Measurements from ENCODE around the gene HS3ST5.
"Not testable (repeated sequence)": the region's sequence is repeated elsewhere in the genome, so short reads cannot be mapped to it uniquely, and the experiment has no call there.

The HS3ST5 gene

GRCh38 chr6:114280239-114280982, 62.4 kb downstream of the HS3ST5 start:
- in situ Hi-C loops (cut with HindIII; ENCODE audit: low sequenced_read_pairs) = loop anchor here (5.0 kb wide), 2 partner anchors 42 to 68 kb away; no protein-coding TSS in a partner anchor

DNA sequence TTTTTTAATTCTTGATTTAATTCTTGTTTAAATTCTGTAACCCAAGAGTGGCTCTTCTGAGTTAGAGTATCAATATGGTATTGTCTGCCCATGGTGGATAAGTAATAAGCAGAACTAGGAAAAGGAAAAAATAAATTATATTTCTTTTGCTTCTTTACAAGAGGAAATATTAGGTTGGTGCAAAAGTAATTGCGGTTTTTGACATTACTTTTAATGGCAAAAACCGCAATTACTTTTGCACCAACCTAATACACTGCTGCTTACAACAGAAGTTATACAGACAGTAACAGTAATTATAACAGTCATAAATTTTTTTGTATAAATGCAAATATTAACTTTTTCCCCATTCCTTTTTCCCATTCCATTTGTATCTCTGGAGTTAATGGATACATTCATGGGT, 65.6 kb downstream of the HS3ST5 start:
- in situ Hi-C loops (cut with HindIII; ENCODE audit: low sequenced_read_pairs) = no loop called here

GRCh38 chr6:114276783-114277182, 66.0 kb downstream of the HS3ST5 start:
- in situ Hi-C loops (cut with HindIII; ENCODE audit: low sequenced_read_pairs) = no loop called here

- in situ Hi-C loops (cut with HindIII; ENCODE audit: low sequenced_read_pairs) = no loop called here
These were observed 68.0 kb downstream of the HS3ST5 start for GRCh38 chr6:114274836-114275235.

DNA sequence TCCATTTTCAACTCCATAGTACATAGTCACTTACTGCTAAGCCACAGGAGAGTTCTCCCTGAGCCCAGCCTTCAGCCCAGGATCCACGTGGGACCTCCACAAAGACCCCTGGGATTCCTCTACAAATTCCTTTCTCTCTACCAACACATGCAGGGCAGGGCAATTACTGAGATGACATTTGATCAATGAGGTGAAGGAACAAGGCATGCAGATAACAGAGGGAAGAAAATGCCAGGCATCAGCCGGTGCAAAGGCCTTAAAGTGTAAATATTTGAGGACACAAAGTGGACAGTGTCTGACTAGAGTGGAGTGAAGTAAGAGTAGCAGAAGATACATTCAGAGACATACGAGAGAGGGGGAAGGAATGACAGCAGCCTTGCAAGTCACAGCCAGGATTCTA, 70.2 kb downstream of the HS3ST5 start:
- in situ Hi-C loops (cut with HindIII; ENCODE audit: low sequenced_read_pairs) = no loop called here

DNA sequence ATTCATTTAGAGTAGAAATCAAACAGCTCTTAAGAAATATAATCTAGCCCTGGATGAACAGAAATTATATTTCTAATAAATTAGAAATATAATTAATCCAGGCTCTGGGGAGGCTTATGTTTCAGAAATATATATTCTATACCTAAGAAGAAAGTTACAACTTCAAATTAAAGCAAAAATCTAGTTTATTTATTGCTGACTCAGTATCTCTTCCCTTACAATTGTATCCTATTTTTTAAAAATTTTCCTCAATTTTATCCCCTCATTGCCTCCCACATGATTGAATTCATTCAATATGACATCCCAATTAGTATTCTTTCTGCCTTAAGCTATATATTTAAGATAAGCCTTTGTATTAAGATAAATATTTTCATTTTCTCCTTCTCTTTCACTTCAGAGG, 71.4 kb downstream of the HS3ST5 start:
- in situ Hi-C loops (cut with HindIII; ENCODE audit: low sequenced_read_pairs) = no loop called here

GRCh38 chr6:114267897-114268296, 74.9 kb downstream of the HS3ST5 start:
- in situ Hi-C loops (cut with HindIII; ENCODE audit: low sequenced_read_pairs) = no loop called here

- in situ Hi-C loops (cut with HindIII; ENCODE audit: low sequenced_read_pairs) = no loop called here
These were observed 82.0 kb downstream of the HS3ST5 start for GRCh38 chr6:114260810-114261209.

DNA sequence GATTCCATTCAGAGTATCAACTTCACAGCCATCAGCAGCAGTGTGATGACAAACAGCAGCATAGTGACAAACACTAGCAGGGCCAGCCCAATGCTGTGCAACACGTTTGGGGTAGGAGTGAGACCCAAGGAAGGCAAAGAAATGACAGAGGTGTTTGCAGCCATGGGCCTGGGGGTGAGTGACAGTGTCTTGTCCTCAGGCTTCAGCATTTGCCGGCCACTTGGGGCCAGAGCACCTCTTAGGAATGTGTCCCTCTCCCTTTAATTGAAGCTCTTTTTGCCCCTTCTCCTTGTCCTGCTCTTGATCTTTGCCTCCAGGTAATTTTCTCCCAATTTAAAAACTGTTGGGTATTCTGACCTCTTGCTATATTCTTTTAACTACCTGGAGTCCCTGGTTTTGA, 84.4 kb downstream of the HS3ST5 start:
- in situ Hi-C loops (cut with HindIII; ENCODE audit: low sequenced_read_pairs) = no loop called here

DNA sequence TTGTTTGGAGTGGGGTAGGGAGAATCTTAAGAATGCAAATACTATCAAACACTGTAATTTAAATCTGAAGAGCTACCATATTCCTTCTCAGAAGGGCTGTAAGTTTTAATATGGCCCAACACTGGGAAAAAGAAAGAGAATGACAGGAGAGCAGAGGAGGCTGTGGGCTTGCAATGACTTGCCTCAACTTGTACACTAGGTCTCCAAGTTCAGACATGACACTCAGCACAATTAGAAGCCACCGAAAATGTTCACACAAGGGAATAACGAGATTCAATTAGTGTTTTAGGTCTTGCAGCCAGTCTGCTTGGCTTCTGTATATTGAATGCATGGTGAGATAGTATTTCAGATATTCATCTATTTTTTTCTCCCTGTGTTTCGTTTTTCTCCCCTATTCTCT, 89.4 kb downstream of the HS3ST5 start:
- in situ Hi-C loops (cut with HindIII; ENCODE audit: low sequenced_read_pairs) = no loop called here

- in situ Hi-C loops (cut with HindIII; ENCODE audit: low sequenced_read_pairs) = no loop called here
These were observed 93.3 kb downstream of the HS3ST5 start for GRCh38 chr6:114249522-114249921.

- in situ Hi-C loops (cut with HindIII; ENCODE audit: low sequenced_read_pairs) = no loop called here
These were observed 95.7 kb downstream of the HS3ST5 start for GRCh38 chr6:114247101-114247500.

DNA sequence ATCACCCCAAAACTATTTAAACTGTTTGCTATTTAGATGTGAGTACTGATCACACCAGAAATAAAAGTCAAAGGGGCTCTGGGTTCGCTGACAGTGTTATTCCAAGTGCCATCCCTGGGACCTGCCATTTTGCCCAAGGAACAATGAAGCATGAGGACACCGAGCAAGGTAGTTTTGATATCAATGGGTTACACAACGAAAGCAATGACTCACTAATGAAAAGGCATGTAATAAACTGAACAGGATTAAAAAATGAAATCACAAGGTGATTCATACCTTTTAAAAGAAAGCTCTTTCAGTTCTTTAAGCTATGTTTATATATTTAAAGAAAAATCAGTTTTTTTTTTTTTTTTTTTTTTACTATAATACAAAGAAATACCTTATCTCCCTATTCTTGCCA, 102.0 kb downstream of the HS3ST5 start:
- in situ Hi-C loops (cut with HindIII; ENCODE audit: low sequenced_read_pairs) = no loop called here

- in situ Hi-C loops (cut with HindIII; ENCODE audit: low sequenced_read_pairs) = no loop called here
These were observed 114.1 kb downstream of the HS3ST5 start for GRCh38 chr6:114228675-114229074.

DNA sequence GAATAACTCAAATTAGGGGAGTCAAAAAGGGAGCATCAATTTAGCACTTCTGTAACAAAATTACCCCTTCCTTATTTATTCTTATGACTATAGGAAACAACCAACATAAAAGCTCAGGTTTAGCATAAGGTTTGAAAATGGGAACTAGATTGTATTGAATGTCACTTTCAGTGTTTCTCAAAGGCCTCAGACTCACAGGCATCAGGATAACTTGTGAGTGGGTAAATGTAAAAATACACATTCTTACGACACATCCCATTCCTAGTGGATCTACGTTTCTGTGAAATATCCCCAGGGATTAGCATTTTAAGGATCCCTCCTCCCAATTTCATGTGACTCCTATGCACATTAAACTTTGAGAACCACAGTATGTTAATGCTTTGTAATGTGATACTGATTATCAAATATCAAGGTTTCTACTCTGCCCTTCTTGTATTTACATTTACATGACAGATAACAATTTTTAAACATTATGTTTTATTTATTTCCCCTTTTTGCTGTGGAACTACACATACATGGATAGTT, 114.8 kb downstream of the HS3ST5 start:
- in situ Hi-C loops (cut with HindIII; ENCODE audit: low sequenced_read_pairs) = no loop called here

DNA sequence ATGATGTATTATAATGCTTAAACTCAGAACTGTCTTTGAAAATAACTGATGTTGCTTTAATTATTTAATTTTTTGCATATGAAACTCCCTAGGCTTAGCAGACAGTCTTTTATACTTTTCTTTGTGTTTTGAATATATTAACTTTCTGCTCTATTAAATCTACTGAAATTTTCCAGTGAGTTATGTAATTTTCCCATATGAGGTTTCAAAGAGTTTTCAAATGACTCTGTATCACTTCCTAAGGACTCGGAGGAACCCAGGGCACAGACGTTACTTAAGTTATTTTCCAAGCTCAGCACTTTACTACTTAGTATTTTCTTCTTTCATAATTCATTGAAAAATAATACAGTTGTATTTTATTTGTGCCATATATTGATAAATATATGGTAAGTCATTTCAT, 122.6 kb downstream of the HS3ST5 start:
- in situ Hi-C loops (cut with HindIII; ENCODE audit: low sequenced_read_pairs) = no loop called here

DNA sequence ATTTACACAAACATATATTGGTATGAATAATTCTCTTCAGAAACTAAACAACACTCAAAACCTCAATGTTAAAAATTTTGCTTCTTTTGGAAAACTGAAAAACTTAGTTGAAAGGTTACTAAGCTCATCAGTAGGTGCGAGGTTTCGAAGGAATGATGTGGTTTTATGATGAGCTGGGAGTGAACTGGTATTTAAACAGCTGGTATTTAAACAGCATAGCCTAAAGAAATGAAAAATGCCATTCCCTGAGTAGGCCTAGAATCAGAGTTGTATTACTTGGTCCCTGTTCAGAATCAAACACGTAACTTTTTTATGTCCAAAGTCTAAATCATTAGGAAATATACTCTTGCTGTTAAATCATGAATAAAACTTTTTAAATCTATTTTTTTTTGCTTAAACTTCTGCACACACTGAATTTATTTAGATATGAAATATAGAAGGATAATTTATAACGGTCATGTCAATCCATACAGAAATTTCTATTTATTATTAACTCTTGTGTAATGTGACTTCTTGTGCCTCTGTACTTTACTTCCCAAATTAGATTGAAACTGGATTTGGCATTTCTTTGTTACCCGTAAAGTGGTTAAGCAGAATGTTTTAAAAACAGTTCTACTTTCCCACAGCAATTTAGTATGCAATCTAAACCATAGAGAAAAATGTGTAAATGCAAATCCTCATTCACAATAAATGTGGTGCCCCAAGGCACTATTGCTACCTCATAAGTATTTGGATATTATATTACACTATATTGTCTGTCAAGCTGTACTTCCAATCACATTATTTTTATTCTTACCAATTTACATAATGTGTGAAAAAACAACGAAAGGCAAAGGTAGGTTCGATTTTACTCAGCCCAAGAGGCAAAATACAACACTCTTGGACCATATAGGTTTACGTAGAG, 124.1 kb downstream of the HS3ST5 start:
- in situ Hi-C loops (cut with HindIII; ENCODE audit: low sequenced_read_pairs) = no loop called here

DNA sequence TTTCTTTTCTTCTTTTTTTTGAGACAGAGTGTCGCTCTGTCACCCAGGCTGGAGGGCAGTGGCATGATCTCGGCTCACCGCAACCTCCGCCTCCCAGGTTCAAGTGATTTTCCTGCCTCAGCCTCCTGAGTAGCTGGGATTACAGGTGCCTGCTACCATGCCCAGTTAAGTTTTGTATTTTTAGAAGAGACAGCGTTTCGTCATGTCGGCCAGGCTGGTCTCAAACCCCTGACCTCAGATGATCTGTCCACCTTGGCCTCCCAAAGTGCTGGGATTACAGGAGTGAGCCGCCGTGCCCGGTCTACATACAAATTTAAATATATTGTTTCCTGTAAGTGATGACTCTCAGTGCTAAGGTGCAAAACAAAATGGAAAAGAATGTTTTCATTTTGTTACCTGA, 124.8 kb downstream of the HS3ST5 start:
- in situ Hi-C loops (cut with HindIII; ENCODE audit: low sequenced_read_pairs) = not testable (repeated sequence)

DNA sequence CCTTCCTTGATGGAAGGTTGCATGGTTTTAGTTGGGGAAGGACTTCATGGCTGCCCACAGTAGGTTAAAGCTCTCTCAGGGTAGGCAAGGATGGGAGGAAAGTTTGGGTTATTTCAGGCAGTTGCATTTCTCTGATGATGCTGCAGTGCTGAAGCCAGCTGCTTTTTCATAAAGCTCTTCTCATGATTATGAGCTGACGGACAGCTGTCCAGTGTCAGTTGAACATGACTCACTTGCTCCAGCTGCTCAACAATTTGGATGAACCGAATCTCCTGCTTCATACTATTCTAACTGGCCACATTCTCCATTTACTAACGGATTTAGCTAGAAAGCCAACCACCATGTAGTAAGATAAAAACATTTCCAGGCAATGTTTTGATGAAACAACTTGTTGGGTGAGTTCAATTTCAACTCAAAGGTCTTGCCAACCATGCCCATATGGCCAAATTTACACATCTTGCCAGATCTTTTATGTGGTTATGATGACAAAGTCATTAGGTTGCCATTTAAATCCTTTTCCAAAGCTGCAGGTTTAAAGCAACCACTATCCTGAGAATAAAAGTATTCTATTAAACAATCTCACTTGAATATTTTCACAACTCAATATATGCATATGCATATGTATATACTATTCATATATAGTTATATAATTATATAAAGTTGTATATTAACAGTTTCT, 125.9 kb downstream of the HS3ST5 start:
- in situ Hi-C loops (cut with HindIII; ENCODE audit: low sequenced_read_pairs) = no loop called here

- in situ Hi-C loops (cut with HindIII; ENCODE audit: low sequenced_read_pairs) = loop anchor here (5.0 kb wide), 1 partner anchor 72 kb away; no protein-coding TSS in a partner anchor
These were observed 132.4 kb downstream of the HS3ST5 start for GRCh38 chr6:114210467-114210866.

DNA sequence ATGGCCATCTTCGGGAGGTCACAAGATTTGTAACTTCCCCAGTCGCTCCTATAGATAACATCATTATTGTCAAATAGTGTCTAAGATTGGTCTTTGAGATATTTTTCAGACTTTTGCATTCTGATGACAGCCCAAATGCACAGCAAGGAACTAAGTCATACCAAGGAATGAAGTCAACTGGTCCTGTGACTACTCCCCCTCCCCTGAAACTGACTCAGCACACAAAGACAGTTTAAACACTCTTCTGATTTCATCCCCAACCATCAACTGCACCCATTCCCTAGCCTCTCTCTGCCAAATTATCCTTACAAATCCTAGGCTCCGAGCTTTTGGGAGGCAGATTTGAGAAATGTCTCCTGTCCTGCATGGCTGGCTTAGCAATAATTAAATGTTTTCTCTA, 139.4 kb downstream of the HS3ST5 start:
- in situ Hi-C loops (cut with HindIII; ENCODE audit: low sequenced_read_pairs) = no loop called here
